GM11168 (cell line): ENCODE results near the gene GARIN1A.
"Not testable (repeated sequence)": the region's sequence is repeated elsewhere in the genome, so short reads cannot be mapped to it uniquely, and the experiment has no call there.

ENCODE experiments used
- in situ Hi-C: fragments of 300-500 bp; cut with MboI; formaldehyde crosslinking; loops from one replicate; pipeline ENCODE4 v1.12.0; 2022; ENCODE audit warnings: low sequenced_read_pairs; ENCODE audit not compliant: unreplicated experiment

The GARIN1A gene

GRCh38 chr7:128681794-128682537 is 9.9 kb downstream of the GARIN1A start:
- in situ Hi-C loops, result no loop called here

GRCh38 chr7:128683270-128683669 is 11.2 kb downstream of the GARIN1A start:
- in situ Hi-C loops, result not testable (repeated sequence)

GRCh38 chr7:128683738-128684137 is 11.6 kb downstream of the GARIN1A start:
- in situ Hi-C loops, result not testable (repeated sequence)

GRCh38 chr7:128687131-128687530 is 15.0 kb downstream of the GARIN1A start:
- in situ Hi-C loops, result no loop called here

- in situ Hi-C loops, result no loop called here
Observed at GRCh38 chr7:128688492-128688891, 16.4 kb downstream of the GARIN1A start.

GRCh38 chr7:128689161-128689935 is 17.3 kb downstream of the GARIN1A start:
- in situ Hi-C loops, result not testable (repeated sequence)

GRCh38 chr7:128691227-128691626 is 19.1 kb downstream of the GARIN1A start:
- in situ Hi-C loops, result no loop called here

GRCh38 chr7:128692623-128693270 is 20.7 kb downstream of the GARIN1A start:
- in situ Hi-C loops, result no loop called here

- in situ Hi-C loops, result no loop called here
Observed at GRCh38 chr7:128693373-128694015, 21.4 kb downstream of the GARIN1A start.

- in situ Hi-C loops, result no loop called here
Observed at GRCh38 chr7:128694738-128695137, 22.6 kb downstream of the GARIN1A start.

- in situ Hi-C loops, result no loop called here
Observed at GRCh38 chr7:128697302-128697905, 25.3 kb downstream of the GARIN1A start.

GRCh38 chr7:128699196-128699712 is 27.2 kb downstream of the GARIN1A start:
- in situ Hi-C loops, result no loop called here

- in situ Hi-C loops, result no loop called here
Observed at GRCh38 chr7:128699895-128700294, 27.8 kb downstream of the GARIN1A start.

GRCh38 chr7:128701062-128701785 is 29.1 kb downstream of the GARIN1A start:
- in situ Hi-C loops, result no loop called here

GRCh38 chr7:128703609-128704241 is 31.6 kb downstream of the GARIN1A start:
- in situ Hi-C loops, result no loop called here

- in situ Hi-C loops, result no loop called here
Observed at GRCh38 chr7:128705891-128706333, 33.8 kb downstream of the GARIN1A start.

GRCh38 chr7:128707752-128708151 is 35.7 kb downstream of the GARIN1A start:
- in situ Hi-C loops, result no loop called here

- in situ Hi-C loops, result no loop called here
Observed at GRCh38 chr7:128708235-128708634, 36.1 kb downstream of the GARIN1A start.

GRCh38 chr7:128708824-128709223 is 36.7 kb downstream of the GARIN1A start:
- in situ Hi-C loops, result no loop called here
